GM12878 (cell line): Measurements from ENCODE around the gene GDF15. TPM values are rescaled to one million over a fixed set of nuclear protein-coding genes. Genes with fewer than 3 reads are reported as not detected.

ENCODE experiments used
- ATAC-seq: fragments of 200-7000 bp; cut with Tn5 transposase; 3 replicates; pipeline ENCODE4 v1.9.1; 2020; ENCODE audit warnings: mild to moderate bottlenecking, moderate library complexity
- BruUV-seq: library from RNA; stranded (reverse); fragments of 400-500 nt; replicated peaks from 2 replicates; lab custom pipeline; 2021; lab: Mats Ljungman, UMichigan
- CTCF ChIA-PET: fragments of 300-600 bp; sonication (Branson Sonifier 250); formaldehyde crosslinking; extraction: SDS; loops from one replicate; lab custom pipeline; 2021; ENCODE audit warnings: inconsistent platforms; lab: Yijun Ruan, JAX
- POLR2A ChIA-PET: fragments of 350-600 bp; formaldehyde crosslinking; extraction: SDS; loops from one replicate; lab custom pipeline; 2021; ENCODE audit warnings: inconsistent platforms; lab: Charles Lee
- RAD21 ChIA-PET: fragments of 300-600 bp; sonication (Branson Sonifier 250); formaldehyde crosslinking; loops from one replicate; lab custom pipeline; 2023; ENCODE audit warnings: antibody characterized with exemption; ENCODE audit not compliant: unreplicated experiment; lab: Charles Lee
- SMC1A ChIA-PET: fragments of 300-600 bp; sonication (Branson Sonifier 250); formaldehyde crosslinking; loops from one replicate; lab custom pipeline; 2023; ENCODE audit not compliant: unreplicated experiment, uncharacterized antibody; lab: Charles Lee
- DNase-seq: peaks from one replicate; pipeline ENCODE4 v3.0.0-alpha.2; 2011; ENCODE audit warnings: low read depth, low spot score
- FAIRE-seq: peaks from 3 replicates; lab custom pipeline; 2011; peaks lifted over from hg19 to GRCh38; lab: Jason Lieb, UNC
- H2AFZ ChIP-seq: 2 replicates; pipeline ENCODE4 v1.6.0; 2011; ENCODE audit warnings: low read depth, low read length, control low read depth; ENCODE audit not compliant: control insufficient read depth
- H3K27ac ChIP-seq: 2 replicates; pipeline ENCODE4 v1.5.1; 2011; ENCODE audit warnings: control low read depth; ENCODE audit not compliant: control insufficient read depth, insufficient read depth
- H3K27me3 ChIP-seq, 2 experiments: replicated peaks in 1 of 2; 2 replicates each; pipeline versions ENCODE4 v1.6.0 to v1.6.1; 2011; ENCODE audit warnings: low read length in 1 of 2; ENCODE audit not compliant: control insufficient read depth in 2 of 2, insufficient read depth in 2 of 2
- H3K36me3 ChIP-seq, 2 experiments: 2 replicates each; pipeline ENCODE4 v1.5.1; 2011; ENCODE audit warnings: low read length in 1 of 2; ENCODE audit not compliant: control insufficient read depth in 2 of 2, insufficient read depth in 2 of 2
- H3K4me1 ChIP-seq: 2 replicates; pipeline ENCODE4 v1.6.1; 2011; ENCODE audit warnings: mild to moderate bottlenecking, low read length, moderate library complexity, mixed read lengths; ENCODE audit not compliant: control insufficient read depth, insufficient read depth
- H3K4me2 ChIP-seq: 2 replicates; pipeline ENCODE4 v1.6.0; 2011; ENCODE audit warnings: control low read depth; ENCODE audit not compliant: control insufficient read depth, insufficient read depth
- H3K4me3 ChIP-seq: fragments of 200-600 bp; sonication (generic); 2 replicates; pipeline ENCODE4 v1.5.1; 2016
- H3K79me2 ChIP-seq: 2 replicates; pipeline ENCODE4 v1.6.0; 2011; ENCODE audit warnings: low read length; ENCODE audit not compliant: control insufficient read depth, insufficient read depth
- H3K9ac ChIP-seq: 2 replicates; pipeline ENCODE4 v1.8.0; 2011; ENCODE audit warnings: low read length, control low read depth, mixed read lengths; ENCODE audit not compliant: control insufficient read depth, insufficient read depth
- H3K9me3 ChIP-seq: replicated peaks from 3 replicates; pipeline ENCODE4 v1.5.1; 2011; ENCODE audit warnings: mild to moderate bottlenecking, low read length; ENCODE audit not compliant: control insufficient read depth, insufficient read depth
- H4K20me1 ChIP-seq: 2 replicates; pipeline ENCODE4 v1.6.0; 2011; ENCODE audit not compliant: control insufficient read depth, insufficient read depth
- ASH2L ChIP-seq: fragments of 300-600, 200-600 bp; sonication (generic); IDR thresholded peaks from 2 replicates; pipeline ENCODE4 v1.6.1; 2017; ENCODE audit warnings: low read depth, mild to moderate bottlenecking, borderline replicate concordance
- EED ChIP-seq: sonication (generic); IDR thresholded peaks from 2 replicates; pipeline ENCODE4 v1.6.1; 2016; ENCODE audit warnings: antibody characterized with exemption, low read depth
- ELK1 ChIP-seq: IDR thresholded peaks from 2 replicates; pipeline ENCODE4 v1.6.1; 2012; ENCODE audit warnings: low read depth, low read length, improper control_type of control experiment
- ESRRA ChIP-seq: IDR thresholded peaks from 2 replicates; pipeline ENCODE4 v1.6.1; 2012; ENCODE audit warnings: mild to moderate bottlenecking, low read length, improper control_type of control experiment
- NFXL1 ChIP-seq: fragments of 450-650 bp; IDR thresholded peaks from 2 replicates; pipeline ENCODE4 v1.6.1; 2017; ENCODE audit warnings: antibody characterized with exemption, mild to moderate bottlenecking, borderline replicate concordance
- NR2C2 ChIP-seq: IDR thresholded peaks from 2 replicates; pipeline ENCODE4 v1.6.1; 2011; ENCODE audit warnings: borderline replicate concordance, low read depth; ENCODE audit not compliant: control insufficient read depth, insufficient read length
- RBBP5 ChIP-seq: fragments of 200-600 bp; sonication (generic); conservative IDR thresholded peaks from 2 replicates; pipeline ENCODE4 v1.6.1; 2016
- SREBF1 ChIP-seq: IDR thresholded peaks from 2 replicates; pipeline ENCODE4 v1.6.1; 2012; ENCODE audit warnings: mild to moderate bottlenecking, low read length
- SUZ12 ChIP-seq: fragments of 200-600 bp; sonication (generic); IDR thresholded peaks from one replicate; pipeline ENCODE4 v1.6.1; 2018; ENCODE audit warnings: antibody characterized with exemption, mild to moderate bottlenecking; ENCODE audit not compliant: unreplicated experiment
- TAF1 ChIP-seq: IDR thresholded peaks from 2 replicates; pipeline ENCODE4 v1.6.1; 2011; ENCODE audit warnings: mild to moderate bottlenecking, low read depth, low read length, borderline replicate concordance
- TCF3 ChIP-seq: IDR thresholded peaks from 2 replicates; pipeline ENCODE4 v1.6.1; 2012; ENCODE audit warnings: low read depth, mild to moderate bottlenecking, low read length, borderline replicate concordance; ENCODE audit not compliant: insufficient read depth
- TCF7 ChIP-seq: IDR thresholded peaks from 2 replicates; pipeline ENCODE4 v1.6.1; 2014; ENCODE audit warnings: antibody characterized with exemption, borderline replicate concordance
- USF1 ChIP-seq: IDR thresholded peaks from 2 replicates; pipeline ENCODE4 v1.6.1; 2011; ENCODE audit warnings: borderline replicate concordance, low read depth, mild to moderate bottlenecking, moderate library complexity, mixed read lengths, low read length; ENCODE audit not compliant: insufficient read depth; ENCODE audit errors: extremely low read length
- YY1 ChIP-seq: IDR thresholded peaks from 2 replicates; pipeline ENCODE4 v1.6.1; 2011; ENCODE audit warnings: low read depth, mild to moderate bottlenecking, low read length
- ZBED1 ChIP-seq: IDR thresholded peaks from 2 replicates; pipeline ENCODE4 v1.6.1; 2016; ENCODE audit warnings: borderline replicate concordance
- ZNF24 ChIP-seq: fragments of 450-650 bp; IDR thresholded peaks from 2 replicates; pipeline ENCODE4 v1.6.1; 2017; ENCODE audit warnings: antibody characterized with exemption, mild to moderate bottlenecking
- ZNF274 ChIP-seq: IDR thresholded peaks from one replicate; pipeline ENCODE4 v1.8.0; 2011; ENCODE audit not compliant: insufficient read length, insufficient read depth
- ZNF384 ChIP-seq: IDR thresholded peaks from 2 replicates; pipeline ENCODE4 v1.6.1; 2012; ENCODE audit warnings: low read depth, mild to moderate bottlenecking, low read length, improper control_type of control experiment, borderline replicate concordance
- WGBS: methylation state at CpG from one replicate; pipeline ENCODE4 v1.1.6; 2016; ENCODE audit warnings: low lambda C conversion rate; ENCODE audit not compliant: insufficient replicate concordance, insufficient coverage; ENCODE audit errors: missing lambda C conversion rate; 5-methylcytosine and 5-hydroxymethylcytosine counted together
- in situ Hi-C: fragments of 300-500 bp; cut with MboI; formaldehyde crosslinking; loops from 9 replicates; pipeline ENCODE4 v1.14.3; 2018; ENCODE audit warnings: mixed read lengths
- intact Hi-C: fragments of 100-400 bp; cut with micrococcal nuclease; formaldehyde crosslinking; loops from one replicate; pipeline ENCODE4 v1.14.2; 2022; ENCODE audit not compliant: unreplicated experiment
- polyA plus RNA-seq, 11 experiments: library from polyadenylated mRNA; depleted of rRNA in 4 of 11; unstranded in 6 of 11; stranded (reverse) in 5 of 11; fragments of >200 nt; fragmentation: Nextera tagmentation in 4 of 11; fragmentation: Illumina TruSeq in 1 of 11; extraction: Ambion mirVana in 4 of 11; extraction: Trizol in 1 of 11; gene quantifications; 1 replicate in 1 of 11; 2 replicates in 10 of 11; pipeline versions ENCODE4 v1.2.1 to v1.2.3, GENCODE V29; 2011 to 2016; ENCODE audit warnings: inconsistent platforms in 2 of 11, missing spikeins in 2 of 11, low read depth in 1 of 11
- total RNA-seq, 4 experiments: library from RNA; depleted of rRNA in 3 of 4; stranded (reverse); fragments of >200 nt in 3 of 4; fragmentation: Illumina TruSeq in 1 of 4; extraction: Trizol in 1 of 4; gene quantifications; 2 replicates each; pipeline versions ENCODE4 v1.2.1 to v1.2.3, GENCODE V29; 2013 to 2021

The GDF15 gene
- total and polyA plus RNA-seq, 10 of the 15 experiments (the other 5 are each of a cell fraction or from before 2014, with no cell fraction given): 0.11 to 3.6 (median 1.6) TPM; not detected in 1

GRCh38 chr19:18421371-18421959 is 35.5 kb downstream of the GDF15 start:
- WGBS: 89% methylated on average over 12 of the region's 12 CpGs
- POLR2A ChIA-PET: interaction anchor here (0.6 to 1.7 kb wide), 5 partner anchors 10 to 207 kb away, joined by 3 to 6 read pairs (median 3); no protein-coding TSS in a partner anchor
- Histone ChIP-seq H4K20me1 (no peaks in the 10 kb centered on the region), H3K27ac (no peak overlapping the region), H3K79me2 (peaks cover 59% of the 10 kb centered on the region), H3K36me3 (no peaks in the 10 kb centered on the region; a peak in 1 of 4 replicates), H3K27me3 (no peaks in the 10 kb centered on the region), H3K9me3 (no peaks in the 10 kb centered on the region), H3K9ac (peak overlapping the region; percentile 73), H3K4me1 (peaks cover 48% of the 10 kb centered on the region), H2AFZ (no peak overlapping the region), H3K4me2 (peak overlapping the region; percentile 88), H3K4me3 (peak overlapping the region; percentile 87; the same call in 1 of the 2 replicates)
- FAIRE-seq (no peak), DNase-seq (no peak), ATAC-seq (no peak)
- intact Hi-C loops: no loop called here
- SMC1A ChIA-PET: interaction anchor here (0.6 to 1.6 kb wide), 5 partner anchors 19 to 142 kb away, joined by 3 to 4 read pairs (median 4); no protein-coding TSS in a partner anchor
- TF ChIP-seq RBBP5 (no peak), TCF7 (no peak), TCF3 (no peak), SREBF1 (no peak), SUZ12 (no peak), YY1 (no peak), EED (no peak), ESRRA (no peak), ZBED1 (no peak), ZNF24 (no peak), NR2C2 (no peak), NFXL1 (no peak), TAF1 (no peak), ZNF274 (no peak), USF1 (no peak), ELK1 (no peak), ZNF384 (no peak), ASH2L (no peak)
- CTCF ChIA-PET: interaction anchor here (0.6 to 2.6 kb wide), 6 partner anchors 11 to 218 kb away, joined by 3 to 9 read pairs (median 4); partner anchors contain the start of gene GDF15
- no TSS peak for BruUV-seq
- in situ Hi-C loops: no loop called here
- RAD21 ChIA-PET: interaction anchor here (1.4 kb wide), 1 partner anchor 16 kb away, joined by 3 read pairs; no protein-coding TSS in a partner anchor
